Naive B cell (primary cell): ENCODE data around the gene MTAP. TPM values are rescaled to one million over a fixed set of nuclear protein-coding genes. Genes with fewer than 3 reads are reported as not detected.

Source experiments
- polyA plus RNA-seq, 6 donors: library from polyadenylated mRNA; unstranded; fragments of 300-500 nt; fragmentation: Illumina TruSeq; gene quantifications; one replicate each; pipeline ENCODE4 v1.2.3, GENCODE V29; 2021; ENCODE audit warnings: low read depth in 6 of 6

The MTAP gene
- polyA plus RNA-seq, 6 donors from 2014 or later, result 12.1 to 24.3 (median 18.1) TPM

Other genes starting within 250 kb of the MTAP start
- gene CDKN2A, start 191.8 kb downstream of the MTAP start, polyA plus RNA-seq, result 1 to 10 TPM; 1.3 to 5.6 (median 4.6) TPM
- gene CDKN2B-AS1, start 192.2 kb downstream of the MTAP start, polyA plus RNA-seq, result 1 to 10 TPM in 1 of 6 donors, under 1 TPM in 3, not detected in 2; 0.48 to 1.2 (median 0.76) TPM
- gene CDKN2B, start 206.7 kb downstream of the MTAP start, polyA plus RNA-seq, result under 1 TPM in 5 of 6 donors, not detected in 1; 0.25 to 0.90 (median 0.43) TPM